Measurements from ENCODE around the gene ZNF266.

Gene ZNF266

GRCh38 chr19:9461938-9462337 lies 26.6 kb upstream of the ZNF266 start:
- no peak for TF ChIP-seq SIN3A (IDR thresholded peaks at IDR 0.05; ENCODE audit: borderline replicate concordance, insufficient read depth, low read length)
- no peak for TF ChIP-seq TAF1 (IDR thresholded peaks at IDR 0.05; ENCODE audit: borderline replicate concordance, insufficient read depth, low read length)
- TF ChIP-seq FOXP2 (optimal IDR thresholded peaks at IDR 0.05; ENCODE audit: borderline replicate concordance, extremely low read depth, extremely low read length, insufficient read depth): no peak
- TF ChIP-seq POLR2AphosphoS5 (IDR thresholded peaks at IDR 0.05; ENCODE audit: low read depth, low read length): no peak
- no peak for TF ChIP-seq REST (IDR thresholded peaks at IDR 0.05; ENCODE audit: insufficient read depth in 1 of 2, low read depth in 2 of 2, low read length in 2 of 2)

GRCh38 chr19:9456018-9456689 lies 20.8 kb upstream of the ZNF266 start:
- no peak for TF ChIP-seq REST (IDR thresholded peaks at IDR 0.05; ENCODE audit: insufficient read depth in 1 of 2, low read depth in 2 of 2, low read length in 2 of 2)
- TF ChIP-seq TAF1 (IDR thresholded peaks at IDR 0.05; ENCODE audit: borderline replicate concordance, insufficient read depth, low read length): no peak
- TF ChIP-seq FOXP2 (optimal IDR thresholded peaks at IDR 0.05; ENCODE audit: borderline replicate concordance, extremely low read depth, extremely low read length, insufficient read depth): no peak
- no peak for TF ChIP-seq POLR2AphosphoS5 (IDR thresholded peaks at IDR 0.05; ENCODE audit: low read depth, low read length)
- TF ChIP-seq SIN3A (IDR thresholded peaks at IDR 0.05; ENCODE audit: borderline replicate concordance, insufficient read depth, low read length): no peak

- no peak for TF ChIP-seq SIN3A (IDR thresholded peaks at IDR 0.05; ENCODE audit: borderline replicate concordance, insufficient read depth, low read length)
- TF ChIP-seq REST (IDR thresholded peaks at IDR 0.05; ENCODE audit: insufficient read depth in 1 of 2, low read depth in 2 of 2, low read length in 2 of 2): no peak
- no peak for TF ChIP-seq FOXP2 (optimal IDR thresholded peaks at IDR 0.05; ENCODE audit: borderline replicate concordance, extremely low read depth, extremely low read length, insufficient read depth)
- no peak for TF ChIP-seq TAF1 (IDR thresholded peaks at IDR 0.05; ENCODE audit: borderline replicate concordance, insufficient read depth, low read length)
Observed at GRCh38 chr19:9453953-9454352, 18.6 kb upstream of the ZNF266 start.

GRCh38 chr19:9445037-9445436 lies 9.7 kb upstream of the ZNF266 start:
- no peak for TF ChIP-seq FOXP2 (optimal IDR thresholded peaks at IDR 0.05; ENCODE audit: borderline replicate concordance, extremely low read depth, extremely low read length, insufficient read depth)
- TF ChIP-seq POLR2AphosphoS5 (IDR thresholded peaks at IDR 0.05; ENCODE audit: low read depth, low read length): no peak
- TF ChIP-seq SIN3A (IDR thresholded peaks at IDR 0.05; ENCODE audit: borderline replicate concordance, insufficient read depth, low read length): no peak
- TF ChIP-seq REST (IDR thresholded peaks at IDR 0.05; ENCODE audit: insufficient read depth in 1 of 2, low read depth in 2 of 2, low read length in 2 of 2): no peak
- no peak for TF ChIP-seq TAF1 (IDR thresholded peaks at IDR 0.05; ENCODE audit: borderline replicate concordance, insufficient read depth, low read length)
